Measurements from ENCODE around the gene NACA2. TPM values are rescaled to one million over a fixed set of nuclear protein-coding genes. Genes with fewer than 3 reads are reported as not detected.

The NACA2 gene
- total and polyA plus RNA-seq, 2 of the 8 experiments (the other 6 are each of a cell fraction or from before 2014, with no cell fraction given): not detected

- no peak for TF ChIP-seq PHF8 (conservative IDR thresholded peaks at IDR 0.05; ENCODE audit: low read depth, low read length)
These were observed 34.5 kb upstream of the NACA2 start (continued) for GRCh38 chr17:61625564-61625963.
